GM18520 (cell line): Measurements from ENCODE around the gene KRT82.
"Not testable (repeated sequence)": the region's sequence is repeated elsewhere in the genome, so short reads cannot be mapped to it uniquely, and the experiment has no call there.

ENCODE experiments used
- ATAC-seq: cut with Tn5 transposase; IDR thresholded peaks from one replicate; pipeline ENCODE4 v1.9.1; 2021; ENCODE audit not compliant: unreplicated experiment

Gene KRT82

DNA sequence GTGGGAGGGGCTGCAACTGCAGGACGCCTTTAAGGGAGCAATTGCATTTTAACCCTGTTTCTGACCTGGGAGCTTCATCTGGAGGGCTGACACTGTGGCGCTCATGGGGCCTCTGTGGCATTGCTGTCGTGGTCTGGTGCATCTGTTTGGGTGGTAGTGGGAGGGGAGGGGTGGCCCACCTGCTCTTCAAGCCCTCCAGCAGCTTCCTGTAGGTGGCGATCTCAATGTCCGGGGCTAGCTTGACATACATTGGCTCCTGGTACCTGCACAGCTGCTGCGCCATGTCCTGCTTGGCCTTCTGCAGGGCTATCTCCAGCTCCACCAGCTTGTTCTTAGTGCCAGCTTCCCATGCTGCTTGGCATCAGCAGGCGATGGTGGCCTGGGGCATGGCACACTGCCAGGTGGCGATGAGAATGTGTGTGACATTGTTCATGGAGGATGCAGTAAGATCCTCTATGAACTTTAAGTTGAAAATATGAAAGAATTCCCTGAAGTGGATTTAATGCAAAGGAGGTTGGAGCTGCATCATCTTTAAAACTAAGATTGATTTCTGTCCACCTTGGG lies 7.7 kb upstream of the KRT82 start:
- no peak for ATAC-seq

- no peak for ATAC-seq
Observed at GRCh38 chr12:52413202-52413601, 7.1 kb upstream of the KRT82 start.

- no peak for ATAC-seq
Observed at GRCh38 chr12:52411815-52412214, 5.7 kb upstream of the KRT82 start.

- not testable (repeated sequence) for ATAC-seq
Observed at GRCh38 chr12:52410589-52411248, 4.6 kb upstream of the KRT82 start.

DNA sequence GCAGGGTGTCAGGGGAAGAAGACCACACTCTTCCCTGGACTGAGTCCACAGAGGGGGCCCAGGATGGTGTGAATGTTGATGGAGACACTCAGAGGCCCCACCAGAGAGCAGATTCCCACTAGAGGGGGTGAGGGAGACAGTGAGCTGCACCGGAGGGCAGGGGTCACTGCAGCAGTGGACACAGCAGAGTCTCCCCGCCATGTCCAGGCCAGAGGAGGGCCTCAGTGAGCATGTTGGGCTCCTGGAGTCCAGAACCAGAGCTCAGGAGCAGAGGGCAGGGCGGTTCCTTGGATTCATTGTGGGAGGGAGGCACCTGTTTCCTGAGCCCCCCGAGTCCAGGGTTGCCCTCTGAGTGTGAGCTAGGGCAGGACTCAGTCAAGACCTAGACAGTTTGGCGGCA lies 1.8 kb upstream of the KRT82 start:
- ATAC-seq, result no peak

DNA sequence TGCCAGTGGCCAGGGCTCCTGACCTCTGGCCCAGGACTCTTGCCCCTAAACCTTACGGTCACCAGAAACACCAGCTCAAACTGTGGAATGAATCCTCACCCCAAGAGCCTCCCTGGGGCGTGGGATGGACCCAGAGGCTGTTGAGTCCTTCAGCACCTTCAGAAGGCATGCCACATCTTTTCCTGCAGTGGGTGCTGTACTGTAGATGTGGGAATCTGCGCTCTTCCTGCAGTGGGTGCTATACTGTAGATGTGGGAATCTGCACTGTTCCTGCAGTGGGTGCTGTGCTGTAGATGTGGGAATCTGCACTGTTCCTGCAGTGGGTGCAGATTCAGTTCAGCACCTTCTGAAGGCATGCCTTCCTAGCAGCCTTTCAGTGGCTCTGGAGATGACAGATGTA lies 1.2 kb downstream of the KRT82 start:
- ATAC-seq, result no peak

- ATAC-seq, result no peak
Observed at GRCh38 chr12:52403561-52403960, 2.6 kb downstream of the KRT82 start.

GRCh38 chr12:52402873-52403540 lies 3.1 kb downstream of the KRT82 start:
- ATAC-seq, result no peak

DNA sequence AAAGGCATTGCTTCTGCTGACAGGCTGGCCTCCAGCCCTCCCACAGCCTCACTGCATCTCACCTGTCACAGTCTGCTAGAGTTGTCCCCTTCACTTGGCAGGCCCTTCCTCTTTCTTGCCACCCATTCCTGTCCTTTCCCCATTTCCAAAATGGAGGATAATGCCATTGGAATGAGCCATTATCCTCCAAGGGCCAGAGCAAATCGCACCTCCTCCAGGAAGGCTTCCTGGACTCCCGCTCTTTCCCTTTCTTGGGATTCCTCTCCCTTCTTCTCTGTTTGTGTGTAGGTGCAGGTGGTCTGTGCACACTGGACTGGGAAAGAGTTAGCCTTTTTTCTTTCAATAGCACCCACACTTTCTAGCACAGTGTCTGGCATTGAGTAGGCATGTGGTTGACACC lies 3.8 kb downstream of the KRT82 start:
- no peak for ATAC-seq

GRCh38 chr12:52401926-52402325 lies 4.2 kb downstream of the KRT82 start:
- no peak for ATAC-seq

DNA sequence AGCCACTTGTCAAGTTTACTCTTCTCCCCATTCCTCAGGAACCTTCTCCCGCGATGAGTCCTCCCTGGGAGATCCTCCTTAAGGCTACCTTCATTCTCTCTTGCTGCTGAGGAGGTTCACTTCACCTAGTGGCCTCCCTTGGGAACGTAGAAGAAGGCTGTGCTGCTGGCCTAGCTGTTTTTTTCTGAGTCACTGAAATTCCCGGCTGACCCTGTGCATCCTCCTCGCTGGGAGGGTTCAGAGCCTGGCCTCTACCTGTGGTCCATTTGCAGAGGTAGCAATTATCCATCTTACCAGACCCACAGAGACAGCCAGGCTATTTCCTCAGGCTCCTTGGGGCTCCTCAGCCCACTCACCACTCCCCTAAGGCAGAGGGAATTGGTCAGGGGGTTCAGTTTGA lies 4.6 kb downstream of the KRT82 start:
- no peak for ATAC-seq

- no peak for ATAC-seq
Observed at GRCh38 chr12:52400906-52401305, 5.2 kb downstream of the KRT82 start.

DNA sequence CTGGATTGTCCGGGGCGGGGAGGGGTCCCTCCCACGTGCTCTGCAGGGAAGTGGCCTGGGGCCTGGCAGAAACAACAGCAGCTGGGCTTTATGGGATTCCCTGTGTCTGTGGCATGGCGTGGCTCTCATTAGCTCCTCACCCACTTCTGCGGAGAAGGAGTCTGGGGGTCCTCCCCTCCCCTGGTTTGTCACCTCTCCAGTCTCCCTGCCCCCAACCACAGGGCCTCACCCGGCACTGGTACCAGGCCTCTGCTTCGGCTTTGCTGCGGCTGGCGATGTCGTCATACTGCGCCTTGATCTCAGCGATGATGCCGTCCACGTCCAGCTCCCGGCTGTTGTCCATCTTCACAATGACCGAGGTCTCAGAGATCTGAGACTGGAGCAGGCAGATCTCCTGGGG lies 6.4 kb downstream of the KRT82 start:
- ATAC-seq, result no peak

- ATAC-seq, result no peak
Observed at GRCh38 chr12:52398176-52398575, 8.0 kb downstream of the KRT82 start.

DNA sequence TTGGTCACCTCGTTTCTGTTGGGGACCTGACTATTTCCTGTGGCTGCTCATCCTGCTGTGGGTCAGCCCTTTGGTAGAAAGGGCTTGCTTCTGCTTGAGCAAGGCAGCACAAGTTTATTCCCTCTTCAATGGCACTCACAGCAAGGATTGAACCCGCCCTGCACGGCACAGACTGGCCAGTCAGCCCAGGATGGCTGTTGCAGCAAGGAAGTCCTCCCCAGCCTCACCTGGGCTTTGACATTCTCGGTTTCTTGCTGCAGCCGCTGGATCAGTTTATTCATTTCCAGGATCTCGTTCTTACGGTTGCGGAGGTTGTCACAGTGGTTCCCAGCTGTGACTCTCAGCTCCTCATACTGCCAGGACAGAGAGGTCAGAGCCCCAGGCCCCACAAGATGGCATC lies 9.5 kb downstream of the KRT82 start:
- ATAC-seq, result no peak

- ATAC-seq, result no peak
Observed at GRCh38 chr12:52395761-52396434, 10.2 kb downstream of the KRT82 start.

DNA sequence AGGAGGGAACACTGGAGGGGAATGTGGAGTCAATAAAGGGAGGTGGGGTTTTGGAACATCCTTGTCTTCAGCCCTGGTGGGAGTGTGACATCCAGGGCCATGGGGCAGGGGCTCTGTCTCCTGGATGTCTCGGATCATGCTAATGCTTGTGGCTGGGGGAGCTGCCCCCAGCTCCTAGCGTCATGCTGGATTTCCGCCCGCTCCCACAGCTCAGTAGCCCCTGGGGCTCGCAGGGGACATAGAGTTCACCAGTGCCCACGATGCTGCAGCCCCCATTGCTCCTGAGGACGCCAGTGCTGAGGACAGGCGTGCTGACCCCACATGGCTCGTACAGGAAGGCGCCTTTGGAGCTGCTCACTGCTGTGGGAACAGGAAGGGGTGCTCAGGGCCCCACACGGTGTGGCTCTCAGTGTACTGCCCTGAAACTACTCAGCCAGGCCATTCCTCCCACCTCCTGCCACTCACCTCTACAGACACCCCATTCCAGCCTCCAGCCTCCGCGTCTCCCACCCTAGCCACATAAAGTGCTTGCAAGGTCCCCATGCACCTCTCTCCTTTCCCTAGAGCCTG lies 11.2 kb downstream of the KRT82 start:
- no peak for ATAC-seq

GRCh38 chr12:52392465-52393007 lies 13.6 kb downstream of the KRT82 start:
- no peak for ATAC-seq

DNA sequence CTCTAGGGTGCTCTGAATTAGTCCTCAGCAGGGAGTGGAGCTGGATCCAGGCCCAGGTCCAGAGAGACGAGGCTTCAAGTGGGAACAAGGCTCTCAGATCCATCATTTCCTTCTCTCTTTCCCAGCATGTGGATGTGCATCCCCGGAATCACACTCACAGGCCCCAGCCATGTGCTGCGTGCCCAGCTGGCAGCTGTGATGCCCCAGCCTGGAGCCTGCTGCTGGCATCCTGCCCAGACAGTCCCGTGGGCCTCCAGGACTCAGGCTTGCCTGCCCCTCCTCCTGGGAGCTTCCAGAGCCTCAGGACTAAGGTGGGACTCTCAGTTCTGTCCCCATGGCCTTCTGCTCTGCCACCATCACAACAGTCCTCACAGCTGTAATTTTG lies 14.5 kb downstream of the KRT82 start:
- ATAC-seq, result no peak

DNA sequence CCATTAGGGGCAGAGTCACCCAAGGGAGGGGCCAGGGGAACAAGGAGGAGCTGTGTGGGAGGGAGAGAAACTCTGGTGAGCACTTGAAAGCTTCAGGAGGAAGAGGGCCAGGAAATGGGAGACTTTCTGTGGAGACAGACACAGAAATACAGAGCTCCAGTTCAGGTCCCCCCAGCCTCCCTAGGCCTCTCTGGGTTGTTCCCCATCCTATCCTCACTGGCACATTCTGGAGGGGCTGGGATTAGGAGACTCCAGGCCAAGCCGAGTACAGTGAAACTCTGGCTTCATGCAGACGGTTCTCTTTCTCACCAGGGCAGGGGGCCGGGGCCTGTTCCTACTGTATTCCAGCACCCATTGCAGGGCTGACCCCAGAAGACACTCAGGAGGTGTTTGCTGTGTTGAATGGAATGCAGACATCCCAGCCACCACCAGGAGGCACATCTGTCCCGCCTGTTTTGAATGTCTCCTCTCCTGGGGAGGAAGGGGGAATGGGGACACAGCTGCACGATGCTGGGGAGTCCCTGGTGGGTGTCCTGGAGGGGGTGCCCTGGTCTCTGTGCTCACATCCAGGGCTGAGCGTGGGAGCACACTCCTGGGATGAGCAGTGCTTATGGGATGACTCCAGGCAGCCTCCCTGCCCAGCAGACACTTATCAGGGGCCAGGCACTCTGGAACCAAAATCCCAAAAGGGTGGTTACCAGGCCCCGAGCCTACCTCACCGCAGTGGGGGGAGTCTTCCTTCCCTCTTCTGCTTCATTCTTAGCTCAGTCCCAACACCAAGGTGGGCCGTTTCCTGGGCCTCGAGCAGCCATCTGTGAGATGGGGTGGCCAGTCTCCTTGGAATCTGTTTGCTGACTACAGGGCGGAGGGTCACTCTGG lies 15.2 kb downstream of the KRT82 start:
- ATAC-seq, result no peak
